Measurements from ENCODE around the gene MPRIP.
A peak's percentile ranks its signal among the peaks of the same experiment; 100 is the strongest.
"Not testable (repeated sequence)": the region's sequence is repeated elsewhere in the genome, so short reads cannot be mapped to it uniquely, and the experiment has no call there.

The MPRIP gene

DNA sequence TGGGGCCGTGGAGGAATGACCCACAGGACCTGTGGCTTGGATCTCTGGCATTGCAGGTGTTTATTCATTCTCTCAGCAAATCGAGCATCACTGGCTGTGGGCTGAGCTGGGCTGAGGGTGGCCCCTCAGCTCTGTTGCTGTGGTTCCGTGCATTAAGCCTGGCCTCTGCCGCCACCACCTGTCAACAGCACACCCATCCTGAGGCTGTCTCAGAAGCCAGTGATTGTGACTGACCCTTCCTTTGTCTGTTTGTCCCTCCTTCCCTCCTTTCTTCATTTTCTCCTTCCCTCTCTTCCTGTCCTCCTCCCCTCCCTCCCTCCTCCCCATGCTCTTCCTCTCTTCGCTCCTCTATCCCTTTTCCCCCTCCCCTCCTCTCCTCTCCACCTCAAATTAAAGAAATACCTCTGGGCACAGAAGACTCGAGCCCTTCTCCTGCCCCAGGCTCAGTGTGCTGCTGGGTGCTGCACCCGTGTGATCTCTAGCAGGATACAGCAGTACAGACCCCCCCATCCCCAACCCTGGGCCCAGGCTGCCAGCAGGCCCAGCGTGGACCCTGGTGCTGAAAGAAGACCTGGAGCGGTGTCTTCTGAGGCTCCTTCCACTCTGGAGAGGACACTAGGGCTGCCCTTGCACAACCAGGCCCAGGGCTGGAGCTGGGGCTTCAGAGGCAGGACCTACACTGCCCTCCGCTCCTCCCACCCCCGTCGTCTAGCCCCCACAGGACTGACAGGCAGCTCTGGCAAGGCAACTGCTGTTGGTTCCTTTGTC, 88.0 kb downstream of the MPRIP start:
- no peak for DNase-seq

GRCh38 chr17:17131839-17132238, 89.6 kb downstream of the MPRIP start:
- DNase-seq: no peak

DNA sequence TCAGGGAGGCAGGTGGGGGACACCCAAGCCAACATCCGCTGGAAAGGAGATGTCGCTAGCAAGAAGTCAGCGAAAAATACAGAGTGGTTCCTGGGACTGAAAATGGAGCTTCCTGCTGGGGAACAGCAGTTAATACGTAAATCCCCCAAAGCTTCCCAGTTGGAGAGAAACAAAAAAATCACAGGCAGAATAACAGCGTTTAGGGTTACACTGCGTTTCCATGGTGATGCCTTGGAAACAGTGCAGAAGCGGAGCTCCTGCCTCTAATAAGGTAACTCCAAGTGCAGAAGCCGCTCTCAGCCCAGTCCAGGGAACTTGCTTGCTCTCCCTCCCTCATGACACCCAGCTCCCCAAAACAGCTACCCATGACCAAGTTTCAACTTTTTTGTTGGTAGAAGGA, 90.5 kb downstream of the MPRIP start:
- no peak for DNase-seq

GRCh38 chr17:17134051-17134956, 92.0 kb downstream of the MPRIP start:
- no peak for DNase-seq

DNA sequence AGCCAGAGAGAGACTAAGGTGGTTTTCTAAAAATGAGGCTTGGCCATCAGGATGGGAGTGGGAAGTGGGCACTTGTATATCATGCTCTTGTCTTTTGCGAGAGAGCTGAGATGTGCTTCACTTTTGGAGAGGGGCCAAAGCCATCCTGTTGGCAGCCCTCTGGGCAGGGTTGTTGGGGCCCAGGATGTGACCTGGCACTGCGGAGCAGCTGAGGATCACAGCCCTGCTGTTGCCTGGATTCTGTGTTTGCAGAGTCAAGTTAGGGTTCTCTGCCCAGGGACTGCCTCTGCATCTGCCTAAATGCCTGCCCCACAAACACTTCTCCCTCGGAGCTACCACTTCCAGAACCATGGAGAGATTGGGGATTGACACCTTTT, 92.7 kb downstream of the MPRIP start:
- peak; percentile 68 for DNase-seq

GRCh38 chr17:17136221-17136620, 94.0 kb downstream of the MPRIP start:
- DNase-seq: not testable (repeated sequence)

DNA sequence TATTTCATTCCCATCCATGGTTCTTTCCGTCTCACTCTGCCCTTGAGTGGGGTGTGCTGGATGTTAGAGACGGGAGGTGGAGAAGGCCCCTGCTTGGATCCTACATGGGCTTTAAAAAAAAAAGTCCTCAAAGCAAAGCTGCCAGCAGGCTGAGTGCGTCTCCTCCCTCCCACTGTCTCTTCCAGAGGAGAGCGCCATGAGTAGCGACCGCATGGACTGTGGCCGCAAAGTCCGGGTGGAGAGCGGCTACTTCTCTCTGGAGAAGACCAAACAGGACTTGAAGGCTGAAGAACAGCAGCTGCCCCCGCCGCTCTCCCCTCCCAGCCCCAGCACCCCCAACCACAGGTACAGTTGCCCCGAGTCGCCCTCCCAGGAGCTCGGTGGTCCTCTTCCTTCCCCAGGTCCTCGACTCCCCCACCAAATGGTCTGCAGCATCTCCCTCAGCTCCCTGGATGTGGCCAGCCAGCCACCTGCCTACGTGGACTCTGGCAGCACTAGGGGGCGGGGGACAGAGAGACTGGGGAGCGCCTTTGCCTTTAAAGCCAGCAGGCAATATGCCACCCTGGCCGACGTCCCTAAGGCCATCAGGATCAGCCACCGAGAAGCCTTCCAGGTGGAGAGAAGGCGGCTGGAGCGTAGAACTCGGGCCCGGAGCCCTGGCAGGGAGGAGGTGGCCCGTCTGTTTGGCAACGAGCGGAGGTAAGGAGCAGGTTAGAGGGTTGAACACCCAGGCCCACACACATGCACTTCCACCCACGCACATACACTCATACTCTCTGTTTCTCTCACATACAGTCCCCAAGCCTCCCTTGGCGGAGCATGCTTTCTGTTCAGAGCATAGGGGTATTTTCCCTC, 95.7 kb downstream of the MPRIP start:
- DNase-seq: no peak

DNA sequence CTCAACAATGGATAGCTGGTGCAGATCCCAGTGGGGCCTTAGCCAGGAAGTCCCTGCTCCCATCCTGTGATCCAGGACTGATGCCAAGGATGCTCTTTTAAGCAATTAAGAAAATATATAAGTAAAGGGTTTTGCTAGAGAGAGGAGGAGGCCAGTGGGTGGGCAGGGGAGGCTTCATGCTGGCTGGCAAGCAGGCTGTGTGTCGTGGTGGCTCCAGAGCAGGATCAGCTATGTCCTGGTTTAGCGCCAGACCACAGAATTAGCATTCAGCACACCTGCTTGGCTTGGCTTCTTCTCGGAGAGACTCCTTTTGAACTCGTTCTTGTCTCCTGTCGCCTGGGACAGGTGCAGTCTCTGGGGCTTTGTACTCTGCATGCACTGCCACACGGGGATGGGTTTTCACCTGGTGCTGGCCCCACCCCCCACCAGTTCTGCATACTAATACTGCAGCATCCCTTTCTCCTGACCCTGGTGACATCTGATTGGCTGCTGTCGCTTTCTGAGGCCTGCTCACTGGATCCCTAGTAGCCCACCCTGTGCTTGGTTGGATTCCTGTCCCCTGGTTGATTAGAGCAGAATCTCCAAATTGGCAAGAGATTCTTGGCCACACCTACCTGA, 97.8 kb downstream of the MPRIP start:
- peak; percentile 83 for DNase-seq

- no peak for DNase-seq
Observed at GRCh38 chr17:17140590-17140980, 98.3 kb downstream of the MPRIP start.

DNA sequence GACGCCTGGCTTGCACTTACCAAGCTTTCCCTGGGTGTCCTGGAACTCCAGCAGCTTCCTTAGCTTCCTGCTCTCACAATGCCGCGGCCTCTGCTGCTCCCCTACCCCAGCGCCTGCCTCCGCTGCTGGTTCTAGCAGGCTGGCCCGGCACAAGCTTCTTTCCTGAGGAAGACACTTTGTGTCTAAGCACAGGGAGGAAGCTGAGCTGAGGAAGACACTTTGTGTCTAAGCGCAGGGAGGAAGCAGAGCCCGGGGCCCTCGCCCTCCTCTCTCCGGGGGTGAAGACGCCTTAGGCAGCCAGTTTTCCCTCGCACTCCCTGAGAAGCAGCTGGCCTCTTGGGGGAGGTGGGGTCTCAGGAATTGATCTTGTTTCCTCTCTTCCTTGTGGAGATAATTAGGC, 99.0 kb downstream of the MPRIP start:
- DNase-seq: no peak

GRCh38 chr17:17141860-17142552, 99.7 kb downstream of the MPRIP start:
- DNase-seq: no peak

GRCh38 chr17:17142556-17142955, 100.3 kb downstream of the MPRIP start:
- DNase-seq: no peak

- no peak for DNase-seq
Observed at GRCh38 chr17:17143501-17143900, 101.2 kb downstream of the MPRIP start.

DNA sequence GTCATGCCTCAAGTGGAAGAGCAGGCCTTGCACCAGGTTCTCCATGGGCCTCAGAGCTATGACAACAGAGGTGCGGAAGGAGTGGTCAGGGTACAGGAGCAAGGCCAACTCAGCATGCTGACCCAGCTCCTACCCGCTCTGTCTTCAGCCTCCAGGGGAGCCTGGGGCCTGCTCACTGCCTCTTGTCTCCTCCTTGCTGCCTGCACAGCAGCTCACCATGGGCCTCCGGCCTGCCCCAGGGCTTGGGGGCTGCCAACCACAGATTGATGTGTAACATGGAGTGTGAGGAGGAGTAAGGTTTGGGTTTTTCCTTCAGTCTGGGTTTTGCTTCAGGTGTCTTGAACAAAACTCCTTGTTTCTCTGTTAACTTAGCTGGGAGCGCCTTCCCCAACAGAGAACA, 101.8 kb downstream of the MPRIP start:
- no peak for DNase-seq

DNA sequence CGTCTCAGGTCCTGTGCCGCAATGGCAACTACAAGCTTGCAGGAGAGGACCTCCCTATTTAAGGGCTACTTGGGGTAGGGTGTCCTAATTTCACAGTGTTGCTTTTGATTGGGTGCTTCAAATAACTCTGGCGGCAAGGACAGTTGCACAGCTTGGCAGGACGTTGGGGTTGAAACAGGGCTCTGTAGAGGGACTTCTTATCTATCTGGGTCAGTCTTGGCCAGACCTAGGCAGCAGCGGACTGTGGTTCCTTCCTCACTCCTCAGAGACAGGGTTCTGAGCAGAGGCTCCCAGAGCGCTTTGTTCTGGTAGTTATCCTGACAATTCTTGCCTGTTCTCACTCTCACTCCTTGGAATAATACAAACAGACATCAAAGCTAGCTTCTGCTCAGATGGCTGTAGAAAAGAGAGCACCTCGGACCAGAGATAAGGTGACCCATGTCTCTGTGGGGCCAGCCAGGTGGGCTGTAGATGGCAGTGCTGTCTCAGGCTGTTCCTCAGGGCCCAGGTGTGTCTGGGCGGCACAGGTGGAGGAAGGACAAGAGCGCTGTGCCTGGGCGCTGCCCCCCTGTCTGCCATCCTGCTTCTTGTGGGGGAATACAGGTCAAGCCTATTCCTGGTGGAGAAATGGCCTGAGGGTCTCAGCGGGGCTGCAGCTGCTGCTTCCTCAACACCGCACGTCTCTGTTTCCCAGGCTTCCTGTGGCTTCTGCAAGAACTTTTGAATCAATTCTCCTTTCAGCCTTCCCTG, 102.8 kb downstream of the MPRIP start:
- DNase-seq: no peak

DNA sequence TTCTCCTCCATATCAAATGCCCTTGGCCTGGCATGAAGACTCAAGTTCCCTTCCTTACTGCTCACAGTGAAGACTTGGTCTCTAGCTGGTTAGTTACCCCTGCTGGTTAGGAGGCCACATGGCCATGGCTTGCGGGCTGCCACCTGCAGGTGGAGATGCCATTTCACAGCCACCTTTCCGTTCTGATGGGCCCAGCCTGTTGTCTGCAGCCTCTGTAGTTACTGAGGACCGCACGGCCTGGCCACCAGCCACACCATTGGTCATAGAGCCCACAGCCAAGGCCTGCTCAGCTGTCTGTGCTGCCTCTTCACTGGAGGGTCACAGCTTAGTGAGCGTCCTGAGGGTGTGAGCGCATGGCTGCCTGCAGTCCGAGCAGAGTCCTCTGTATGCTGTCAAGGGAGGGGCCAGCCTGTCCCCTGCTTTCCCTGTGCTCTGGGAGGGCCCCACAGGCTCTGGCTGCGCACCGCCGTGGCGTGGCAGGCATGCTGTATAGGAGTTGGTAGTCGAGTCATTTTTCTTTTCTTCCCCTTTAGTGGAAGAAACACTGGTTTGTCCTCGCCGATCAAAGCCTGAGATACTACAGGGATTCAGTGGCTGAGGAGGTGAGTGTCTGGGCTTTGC, 104.6 kb downstream of the MPRIP start:
- no peak for DNase-seq

GRCh38 chr17:17147821-17148220, 105.6 kb downstream of the MPRIP start:
- no peak for DNase-seq

DNA sequence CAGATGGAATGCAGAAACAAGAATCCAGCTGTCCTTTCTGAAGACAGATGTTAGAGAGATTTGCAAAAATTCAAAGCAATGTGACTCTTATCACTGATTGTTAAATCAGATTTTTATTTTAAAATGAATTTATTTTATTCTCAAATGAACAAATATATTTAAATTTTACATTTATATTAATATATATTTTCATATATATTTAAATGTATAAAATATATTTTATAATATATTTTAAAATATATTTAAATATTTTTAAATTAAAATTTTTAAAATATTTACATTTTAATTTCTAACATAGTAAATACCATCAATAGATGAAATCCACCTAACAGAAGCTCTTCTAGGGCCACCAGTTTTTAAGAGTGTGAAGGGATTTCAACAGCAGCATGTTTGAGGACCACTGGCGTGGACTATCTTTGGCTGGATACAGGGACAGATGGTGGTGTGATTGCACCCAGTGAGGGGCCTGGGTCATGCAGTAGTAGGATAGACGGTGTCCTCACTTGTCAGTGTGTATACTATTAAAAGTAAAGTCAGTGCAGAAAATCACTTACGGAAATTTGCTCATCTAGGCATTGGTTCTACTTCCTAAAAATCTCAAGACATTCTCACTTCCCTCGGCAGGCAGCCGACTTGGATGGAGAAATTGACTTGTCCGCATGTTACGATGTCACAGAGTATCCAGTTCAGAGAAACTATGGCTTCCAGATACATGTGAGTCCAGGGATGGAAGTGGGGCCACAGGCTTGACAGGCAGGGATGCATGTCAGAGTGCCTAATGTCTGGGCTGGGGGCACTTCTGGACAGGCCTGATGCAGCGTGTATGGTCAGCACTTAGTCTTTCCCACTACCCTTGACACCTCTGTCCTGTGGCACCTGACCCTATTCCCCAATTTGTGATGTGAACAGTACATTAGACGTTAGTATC, 107.5 kb downstream of the MPRIP start:
- no peak for DNase-seq

GRCh38 chr17:17150448-17150800, 108.2 kb downstream of the MPRIP start:
- DNase-seq: no peak

- no peak for DNase-seq
Observed at GRCh38 chr17:17151055-17151454, 108.8 kb downstream of the MPRIP start.
